K562 (cell line): ENCODE measurements around the gene PUM2. TPM values are rescaled to one million over a fixed set of nuclear protein-coding genes. Genes with fewer than 3 reads are reported as not detected.

ENCODE experiments used
- BMI1 ChIP-seq: fragments of 150-350 bp; IDR thresholded peaks from 2 replicates; pipeline ENCODE4 v1.6.1; 2014; ENCODE audit warnings: low read length
- BRD4 ChIP-seq: fragments of 200-600 bp; sonication (generic); IDR thresholded peaks from 2 replicates; pipeline ENCODE4 v1.6.1; 2017; ENCODE audit warnings: inconsistent platforms
- DDX20 ChIP-seq: fragments of 450-650 bp; IDR thresholded peaks from 2 replicates; pipeline ENCODE4 v1.6.1; 2016; ENCODE audit warnings: missing genetic modification characterization, low read depth, mild to moderate bottlenecking, missing compliant biosample characterization, moderate library complexity
- HNRNPL ChIP-seq: fragments of 200-400 bp; formaldehyde crosslinking; IDR thresholded peaks from 2 replicates; pipeline ENCODE4 v1.6.1; 2017; ENCODE audit warnings: low read depth, mild to moderate bottlenecking, low read length
- KDM5B ChIP-seq: fragments of 200-600 bp; sonication (generic); IDR thresholded peaks from 2 replicates; pipeline ENCODE4 v1.6.1; 2012; ENCODE audit warnings: low read depth, mild to moderate bottlenecking, moderate library complexity, low read length, control low read depth, inconsistent platforms; ENCODE audit not compliant: insufficient replicate concordance
- PCBP1 ChIP-seq: fragments of 200-400 bp; formaldehyde crosslinking; IDR thresholded peaks from 2 replicates; pipeline ENCODE4 v1.6.1; 2018; ENCODE audit warnings: mild to moderate bottlenecking, low read depth, low read length; ENCODE audit not compliant: poor library complexity, severe bottlenecking
- POLR2B ChIP-seq: fragments of 450-650 bp; IDR thresholded peaks from 2 replicates; pipeline ENCODE4 v1.6.1; 2018; ENCODE audit warnings: low read depth; ENCODE audit not compliant: partially characterized antibody
- RUNX1 ChIP-seq: sonication (generic); IDR thresholded peaks from 2 replicates; pipeline ENCODE4 v1.6.1; 2016; ENCODE audit warnings: antibody characterized with exemption, low read depth
- SMARCA5 ChIP-seq: fragments of 450-650 bp; IDR thresholded peaks from 2 replicates; pipeline ENCODE4 v1.6.1; 2016
- SP2 ChIP-seq: IDR thresholded peaks from 2 replicates; pipeline ENCODE4 v1.6.1; 2011; ENCODE audit warnings: mild to moderate bottlenecking, low read depth, low read length, moderate library complexity; ENCODE audit not compliant: poor library complexity, severe bottlenecking; ENCODE audit errors: extremely low read depth
- ZNF436 ChIP-seq: fragments of 250-450, 450-650 bp; sonication (Bioruptor Pico); formaldehyde crosslinking; IDR thresholded peaks from 2 replicates; pipeline ENCODE4 v1.7.0; 2020; ENCODE audit warnings: mild to moderate bottlenecking
- ZZZ3 ChIP-seq: fragments of 450-650 bp; IDR thresholded peaks from 2 replicates; pipeline ENCODE4 v1.6.1; 2016; ENCODE audit warnings: antibody characterized with exemption, mild to moderate bottlenecking, moderate library complexity
- polyA plus RNA-seq, 8 experiments: library from polyadenylated mRNA; depleted of rRNA in 4 of 8; stranded (reverse) in 5 of 8; unstranded in 3 of 8; fragments of >200 nt; fragmentation: Nextera tagmentation in 2 of 8; fragmentation: Illumina TruSeq in 1 of 8; extraction: Ambion mirVana in 2 of 8; extraction: Trizol in 1 of 8; gene quantifications; 2 replicates each; pipeline versions ENCODE4 v1.2.1 to v1.2.3, GENCODE V29; 2011 to 2014; ENCODE audit warnings: inconsistent platforms in 1 of 8, missing spikeins in 1 of 8
- total RNA-seq, 7 experiments: library from RNA; depleted of rRNA in 6 of 7; stranded (reverse); fragments of >200 nt in 6 of 7; fragmentation: Illumina TruSeq in 2 of 7; extraction: Trizol in 2 of 7; gene quantifications; 2 replicates each; pipeline versions ENCODE4 v1.2.1 to v1.2.3, GENCODE V29; 2011 to 2021; ENCODE audit warnings: low replicate concordance in 1 of 7
- TF ChIP-seq, protein P1 (sequence below), 2 experiments: fragments of 200-800 bp in 1 of 2; sonication (Bioruptor generic) in 1 of 2; sonication (generic) in 1 of 2; formaldehyde crosslinking in 1 of 2; IDR thresholded peaks in 1 of 2; conservative IDR thresholded peaks in 1 of 2; 2 replicates each; pipeline versions ENCODE4 v1.5.0 to v1.6.1; 2016 to 2020; ENCODE audit warnings: missing compliant biosample characterization in 1 of 2, missing genetic modification characterization in 1 of 2, missing genetic modification reagents in 1 of 2
- TF ChIP-seq, protein P2 (sequence below): fragments of 250-450 bp; sonication (Bioruptor Pico); IDR thresholded peaks from 2 replicates; pipeline ENCODE4 v1.4.0; 2020; ENCODE audit warnings: mild to moderate bottlenecking
- TF ChIP-seq, protein P3 (sequence below): sonication (generic); formaldehyde crosslinking; IDR thresholded peaks from 2 replicates; pipeline ENCODE4 v1.8.0; 2022; ENCODE audit warnings: mild to moderate bottlenecking, low read depth, missing genetic modification reagents
- TF ChIP-seq, protein P4 (sequence below): fragments of 450-650 bp; IDR thresholded peaks from 2 replicates; pipeline ENCODE4 v1.6.1; 2018; ENCODE audit warnings: mild to moderate bottlenecking, low read depth; ENCODE audit not compliant: partially characterized antibody

The PUM2 gene
- total and polyA plus RNA-seq, 9 of the 15 experiments (the other 6 are each of a cell fraction or from before 2014, with no cell fraction given): 13.4 to 61.9 (median 28.3) TPM

DNA sequence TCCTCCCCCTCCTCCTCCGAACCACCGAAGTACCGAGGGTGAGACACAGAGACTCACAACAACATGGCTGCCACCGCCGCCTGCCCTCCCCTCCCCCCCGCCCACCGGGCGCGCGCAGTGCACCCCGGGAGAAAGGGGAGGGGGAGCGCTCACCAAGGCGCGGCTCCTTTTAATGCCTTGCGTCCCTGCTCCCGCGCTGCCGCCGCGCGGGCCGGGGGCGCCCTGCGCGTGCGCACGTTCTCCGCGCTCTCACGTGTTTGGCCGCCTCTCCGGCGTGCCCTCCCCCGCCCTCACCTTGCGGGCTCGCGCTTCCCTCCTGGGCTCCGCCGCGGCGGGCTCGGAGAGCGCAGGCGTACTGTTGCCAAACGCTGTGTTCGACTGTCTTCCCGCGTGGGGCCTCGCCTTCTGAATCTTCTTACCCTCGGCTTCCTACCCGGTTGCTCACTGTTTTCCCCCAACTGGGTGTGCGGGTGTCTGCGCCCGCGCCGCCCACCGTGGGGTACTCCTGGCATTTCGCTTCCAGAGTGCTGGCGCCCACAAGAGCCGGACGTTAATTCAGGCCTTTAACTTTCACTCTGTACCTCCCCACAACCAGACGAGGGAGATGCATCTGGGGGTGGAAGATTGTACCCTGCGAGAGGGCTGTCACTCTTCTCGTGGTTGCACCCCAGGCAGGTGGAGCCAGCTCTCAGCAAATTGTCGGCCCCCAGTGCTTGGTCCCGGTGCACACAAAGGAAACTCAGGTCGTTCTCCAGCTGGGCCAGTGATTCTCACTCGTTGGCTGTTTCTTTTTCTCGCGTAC lies at the start of gene PUM2 (continued):
- TF ChIP-seq SMARCA5 (0 out of 2 replicates have a peak, but pooled peaks have one; percentile 62), HNRNPL (no peak), PCBP1 (peak; percentile 27), POLR2B (peak; percentile 69), SP2 (no peak), BMI1 (no peak), KDM5B (peak; percentile 81), BRD4 (0 out of 2 replicates have a peak, but pooled peaks have one; percentile 27), DDX20 (tag) (no peak), RUNX1 (peak; percentile 12; the same call in 1 of the 2 replicates), ZZZ3 (no peak), ZNF436 (no peak)
- TF ChIP-seq, protein P1, sequence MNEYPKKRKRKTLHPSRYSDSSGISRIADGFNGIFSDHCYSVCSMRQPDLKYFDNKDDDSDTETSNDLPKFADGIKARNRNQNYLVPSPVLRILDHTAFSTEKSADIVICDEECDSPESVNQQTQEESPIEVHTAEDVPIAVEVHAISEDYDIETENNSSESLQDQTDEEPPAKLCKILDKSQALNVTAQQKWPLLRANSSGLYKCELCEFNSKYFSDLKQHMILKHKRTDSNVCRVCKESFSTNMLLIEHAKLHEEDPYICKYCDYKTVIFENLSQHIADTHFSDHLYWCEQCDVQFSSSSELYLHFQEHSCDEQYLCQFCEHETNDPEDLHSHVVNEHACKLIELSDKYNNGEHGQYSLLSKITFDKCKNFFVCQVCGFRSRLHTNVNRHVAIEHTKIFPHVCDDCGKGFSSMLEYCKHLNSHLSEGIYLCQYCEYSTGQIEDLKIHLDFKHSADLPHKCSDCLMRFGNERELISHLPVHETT (CRISPR knock-in tag; conservative IDR thresholded peaks at IDR 0.05 in 1 of 2, IDR thresholded peaks at IDR 0.05 in 1 of 2): peak in 1 of 2 experiments; percentile 98; a peak in 2 of 4 replicates
- TF ChIP-seq, protein P2, sequence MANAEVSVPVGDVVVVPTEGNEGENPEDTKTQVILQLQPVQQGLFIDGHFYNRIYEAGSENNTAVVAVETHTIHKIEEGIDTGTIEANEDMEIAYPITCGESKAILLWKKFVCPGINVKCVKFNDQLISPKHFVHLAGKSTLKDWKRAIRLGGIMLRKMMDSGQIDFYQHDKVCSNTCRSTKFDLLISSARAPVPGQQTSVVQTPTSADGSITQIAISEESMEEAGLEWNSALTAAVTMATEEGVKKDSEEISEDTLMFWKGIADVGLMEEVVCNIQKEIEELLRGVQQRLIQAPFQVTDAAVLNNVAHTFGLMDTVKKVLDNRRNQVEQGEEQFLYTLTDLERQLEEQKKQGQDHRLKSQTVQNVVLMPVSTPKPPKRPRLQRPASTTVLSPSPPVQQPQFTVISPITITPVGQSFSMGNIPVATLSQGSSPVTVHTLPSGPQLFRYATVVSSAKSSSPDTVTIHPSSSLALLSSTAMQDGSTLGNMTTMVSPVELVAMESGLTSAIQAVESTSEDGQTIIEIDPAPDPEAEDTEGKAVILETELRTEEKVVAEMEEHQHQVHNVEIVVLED (CRISPR knock-in tag): peak; percentile 98
- TF ChIP-seq, protein P3, sequence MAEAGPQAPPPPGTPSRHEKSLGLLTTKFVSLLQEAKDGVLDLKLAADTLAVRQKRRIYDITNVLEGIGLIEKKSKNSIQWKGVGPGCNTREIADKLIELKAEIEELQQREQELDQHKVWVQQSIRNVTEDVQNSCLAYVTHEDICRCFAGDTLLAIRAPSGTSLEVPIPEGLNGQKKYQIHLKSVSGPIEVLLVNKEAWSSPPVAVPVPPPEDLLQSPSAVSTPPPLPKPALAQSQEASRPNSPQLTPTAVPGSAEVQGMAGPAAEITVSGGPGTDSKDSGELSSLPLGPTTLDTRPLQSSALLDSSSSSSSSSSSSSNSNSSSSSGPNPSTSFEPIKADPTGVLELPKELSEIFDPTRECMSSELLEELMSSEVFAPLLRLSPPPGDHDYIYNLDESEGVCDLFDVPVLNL (CRISPR knock-in tag): peak; percentile 90
- TF ChIP-seq, protein P4, sequence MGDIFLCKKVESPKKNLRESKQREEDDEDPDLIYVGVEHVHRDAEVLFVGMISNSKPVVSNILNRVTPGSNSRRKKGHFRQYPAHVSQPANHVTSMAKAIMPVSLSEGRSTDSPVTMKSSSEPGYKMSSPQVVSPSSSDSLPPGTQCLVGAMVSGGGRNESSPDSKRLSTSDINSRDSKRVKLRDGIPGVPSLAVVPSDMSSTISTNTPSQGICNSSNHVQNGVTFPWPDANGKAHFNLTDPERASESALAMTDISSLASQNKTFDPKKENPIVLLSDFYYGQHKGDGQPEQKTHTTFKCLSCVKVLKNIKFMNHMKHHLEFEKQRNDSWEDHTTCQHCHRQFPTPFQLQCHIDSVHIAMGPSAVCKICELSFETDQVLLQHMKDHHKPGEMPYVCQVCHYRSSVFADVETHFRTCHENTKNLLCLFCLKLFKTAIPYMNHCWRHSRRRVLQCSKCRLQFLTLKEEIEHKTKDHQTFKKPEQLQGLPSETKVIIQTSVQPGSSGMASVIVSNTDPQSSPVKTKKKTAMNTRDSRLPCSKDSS: no peak
